ENCODE results near the gene ZBTB17. TPM values are rescaled to one million over a fixed set of nuclear protein-coding genes. Genes with fewer than 3 reads are reported as not detected.

The ZBTB17 gene
- total and polyA plus RNA-seq, 11 donors, result 14.5 to 29.2 (median 22.1) TPM

- TF ChIP-seq POLR2A (IDR thresholded peaks at IDR 0.05) (no peak), CTCF (IDR thresholded peaks at IDR 0.05) (no peak)
- intact Hi-C loops (cut with DNase I), result no loop called here
- 43 to 83% (median 59%) methylated on average over 7 to 10 of the region's 10 CpGs for WGBS, 4 donors
- ATAC-seq (no peak), DNase-seq (no peak)
- Histone ChIP-seq H3K9me3 (no peaks in the 10 kb centered on the region), H3K4me3 (peak overlapping the region; percentile 27 to 81 (median 66)), H3K27ac (peak overlapping the region; percentile 88 to 99 (median 97)), H3K27me3 (peaks cover 0 to 5% (median 0%) of the 10 kb centered on the region in 9 donors), H3K36me3 (peaks cover 0 to 10% (median 0%) of the 10 kb centered on the region in 9 donors), H3K4me1 (peaks cover 0 to 75% (median 37%) of the 10 kb centered on the region in 12 donors)
Observed at GRCh38 chr1:16017076-16017460, 41.2 kb upstream of the ZBTB17 start.

- peaks cover 0 to 10% (median 0%) of the 10 kb centered on the region in 9 donors for H3K36me3 ChIP-seq
- TF ChIP-seq CTCF (IDR thresholded peaks at IDR 0.05), result no peak
- peak in 1 of 2 donors; percentile 31 for TF ChIP-seq POLR2A (IDR thresholded peaks at IDR 0.05)
- H3K27me3 ChIP-seq, result peaks cover 0 to 5% (median 0%) of the 10 kb centered on the region in 9 donors
- 42 to 58% (median 52%) methylated on average over 21 to 23 of the region's 23 CpGs for WGBS, 4 donors
- intact Hi-C loops (cut with DNase I), result no loop called here
- peak in 1 of 4 donors; percentile 2 for ATAC-seq
- peak overlapping the region; percentile 27 to 81 (median 66) for H3K4me3 ChIP-seq
- peaks cover 0 to 67% (median 38%) of the 10 kb centered on the region in 12 donors for H3K4me1 ChIP-seq
- peak in 4 of 5 donors; percentile 45 to 76 (median 61) for DNase-seq
- peak overlapping the region; percentile 88 to 99 (median 97) for H3K27ac ChIP-seq
- no peaks in the 10 kb centered on the region for H3K9me3 ChIP-seq
Observed at GRCh38 chr1:16015960-16016901, 40.3 kb upstream of the ZBTB17 start.

- DNase-seq (peak in 1 of 5 donors; percentile 49), ATAC-seq (no peak)
- Histone ChIP-seq H3K9me3 (no peaks in the 10 kb centered on the region), H3K4me3 (peak overlapping the region; percentile 27 to 81 (median 66)), H3K27ac (peak overlapping the region; percentile 88 to 99 (median 97)), H3K36me3 (peaks cover 0 to 10% (median 0%) of the 10 kb centered on the region in 9 donors), H3K4me1 (peaks cover 0 to 63% (median 38%) of the 10 kb centered on the region in 12 donors), H3K27me3 (peaks cover 0 to 5% (median 0%) of the 10 kb centered on the region in 9 donors)
- WGBS, 4 donors, result 54 to 70% (median 60%) methylated on average over 14 to 25 of the region's 25 CpGs
- intact Hi-C loops (cut with DNase I), result no loop called here
- TF ChIP-seq POLR2A (IDR thresholded peaks at IDR 0.05) (no peak), CTCF (IDR thresholded peaks at IDR 0.05) (no peak)
Observed at GRCh38 chr1:16015491-16015890, 39.6 kb upstream of the ZBTB17 start.

Data from heart left ventricle (tissue), 16 donors.